ENCODE data around the gene ARSG.
A peak's percentile ranks its signal among the peaks of the same experiment; 100 is the strongest.

ARSG gene

GRCh38 chr17:68346448-68346847 lies 55.2 kb downstream of the ARSG start:
- peak overlapping the region; percentile 30 for H3K4me3 ChIP-seq (ENCODE audit: low read depth, low read length, poor library complexity, severe bottlenecking)
- H3K4me1 ChIP-seq (ENCODE audit: insufficient read depth, low read length, severe bottlenecking): peaks cover 36% of the 10 kb centered on the region
- H3F3A ChIP-seq (ENCODE audit: insufficient read depth, low read length): no peaks in the 10 kb centered on the region; the same call in 1 of the 2 replicates
- no peaks in the 10 kb centered on the region for H3K9me3 ChIP-seq (ENCODE audit: low read length)
- peaks cover 14% of the 10 kb centered on the region; the same call in 1 of the 2 replicates for H3K36me3 ChIP-seq (ENCODE audit: insufficient read depth, low read length)
- peak overlapping the region; percentile 60 for H3K4me2 ChIP-seq (ENCODE audit: low read length)
- TF ChIP-seq EZH2 (IDR thresholded peaks at IDR 0.05; ENCODE audit: borderline replicate concordance, low read length): no peak
- TF ChIP-seq, protein P1, sequence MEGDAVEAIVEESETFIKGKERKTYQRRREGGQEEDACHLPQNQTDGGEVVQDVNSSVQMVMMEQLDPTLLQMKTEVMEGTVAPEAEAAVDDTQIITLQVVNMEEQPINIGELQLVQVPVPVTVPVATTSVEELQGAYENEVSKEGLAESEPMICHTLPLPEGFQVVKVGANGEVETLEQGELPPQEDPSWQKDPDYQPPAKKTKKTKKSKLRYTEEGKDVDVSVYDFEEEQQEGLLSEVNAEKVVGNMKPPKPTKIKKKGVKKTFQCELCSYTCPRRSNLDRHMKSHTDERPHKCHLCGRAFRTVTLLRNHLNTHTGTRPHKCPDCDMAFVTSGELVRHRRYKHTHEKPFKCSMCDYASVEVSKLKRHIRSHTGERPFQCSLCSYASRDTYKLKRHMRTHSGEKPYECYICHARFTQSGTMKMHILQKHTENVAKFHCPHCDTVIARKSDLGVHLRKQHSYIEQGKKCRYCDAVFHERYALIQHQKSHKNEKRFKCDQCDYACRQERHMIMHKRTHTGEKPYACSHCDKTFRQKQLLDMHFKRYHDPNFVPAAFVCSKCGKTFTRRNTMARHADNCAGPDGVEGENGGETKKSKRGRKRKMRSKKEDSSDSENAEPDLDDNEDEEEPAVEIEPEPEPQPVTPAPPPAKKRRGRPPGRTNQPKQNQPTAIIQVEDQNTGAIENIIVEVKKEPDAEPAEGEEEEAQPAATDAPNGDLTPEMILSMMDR (IDR thresholded peaks at IDR 0.05; ENCODE audit: low read length): no peak
- peak overlapping the region; percentile 91 for H3K27ac ChIP-seq (ENCODE audit: low read depth, low read length, poor library complexity, severe bottlenecking)
- H3K9me2 ChIP-seq (ENCODE audit: low read depth, low read length): no peaks in the 10 kb centered on the region
- no peaks in the 10 kb centered on the region for H3K79me2 ChIP-seq (ENCODE audit: insufficient read depth, low read length)
- peak overlapping the region; percentile 64 for H3K9ac ChIP-seq (ENCODE audit: low read length)
- H3K27me3 ChIP-seq (ENCODE audit: insufficient read depth, low read length): no peaks in the 10 kb centered on the region
- H4K20me1 ChIP-seq (ENCODE audit: insufficient read depth, low read length): no peaks in the 10 kb centered on the region
- no peak overlapping the region for H2AFZ ChIP-seq (ENCODE audit: low read length)

DNA sequence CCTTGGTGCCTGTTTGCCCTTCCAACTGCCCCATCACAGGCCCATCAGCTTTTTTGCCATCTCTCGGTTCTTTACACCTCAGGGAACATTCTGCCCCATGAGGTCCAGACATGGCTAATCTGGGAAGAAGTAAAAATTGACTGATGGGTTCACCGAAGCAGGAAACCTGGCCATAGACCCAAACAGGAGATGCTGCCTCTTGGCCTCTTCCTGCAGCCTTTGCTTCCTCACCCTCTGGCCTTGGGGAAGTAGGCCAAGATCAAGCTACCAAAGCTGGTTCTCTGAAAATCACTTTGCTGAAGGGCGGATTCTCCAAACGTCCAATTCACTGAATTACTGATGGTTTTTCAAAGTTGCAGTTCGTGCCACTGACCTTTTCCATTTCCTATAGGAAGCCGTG lies 56.1 kb downstream of the ARSG start:
- Histone ChIP-seq H3K4me1 (ENCODE audit: insufficient read depth, low read length, severe bottlenecking) (peaks cover 36% of the 10 kb centered on the region), H3K79me2 (ENCODE audit: insufficient read depth, low read length) (no peaks in the 10 kb centered on the region), H3K27ac (ENCODE audit: low read depth, low read length, poor library complexity, severe bottlenecking) (peak overlapping the region; percentile 91), H3K4me3 (ENCODE audit: low read depth, low read length, poor library complexity, severe bottlenecking) (peak overlapping the region; percentile 30), H3K36me3 (ENCODE audit: insufficient read depth, low read length) (peaks cover 14% of the 10 kb centered on the region; the same call in 1 of the 2 replicates), H3K4me2 (ENCODE audit: low read length) (peak overlapping the region; percentile 60; the same call in 1 of the 2 replicates), H3K9me3 (ENCODE audit: low read length) (no peaks in the 10 kb centered on the region), H2AFZ (ENCODE audit: low read length) (no peak overlapping the region), H3F3A (ENCODE audit: insufficient read depth, low read length) (no peaks in the 10 kb centered on the region; the same call in 1 of the 2 replicates), H3K27me3 (ENCODE audit: insufficient read depth, low read length) (no peaks in the 10 kb centered on the region), H3K9ac (ENCODE audit: low read length) (peak overlapping the region; percentile 64), H3K9me2 (ENCODE audit: low read depth, low read length) (no peaks in the 10 kb centered on the region), H4K20me1 (ENCODE audit: insufficient read depth, low read length) (no peaks in the 10 kb centered on the region)
- TF ChIP-seq, protein P1 (IDR thresholded peaks at IDR 0.05; ENCODE audit: low read length): no peak
- no peak for TF ChIP-seq EZH2 (IDR thresholded peaks at IDR 0.05; ENCODE audit: borderline replicate concordance, low read length)

- Histone ChIP-seq H3K27ac (ENCODE audit: low read depth, low read length, poor library complexity, severe bottlenecking) (no peak overlapping the region), H3K79me2 (ENCODE audit: insufficient read depth, low read length) (no peaks in the 10 kb centered on the region), H3K4me1 (ENCODE audit: insufficient read depth, low read length, severe bottlenecking) (peaks cover 33% of the 10 kb centered on the region), H3K9me3 (ENCODE audit: low read length) (no peaks in the 10 kb centered on the region), H3K4me2 (ENCODE audit: low read length) (no peak overlapping the region), H4K20me1 (ENCODE audit: insufficient read depth, low read length) (no peaks in the 10 kb centered on the region), H3K9me2 (ENCODE audit: low read depth, low read length) (no peaks in the 10 kb centered on the region), H3K4me3 (ENCODE audit: low read depth, low read length, poor library complexity, severe bottlenecking) (no peak overlapping the region), H2AFZ (ENCODE audit: low read length) (no peak overlapping the region), H3K9ac (ENCODE audit: low read length) (no peak overlapping the region), H3K27me3 (ENCODE audit: insufficient read depth, low read length) (no peaks in the 10 kb centered on the region), H3K36me3 (ENCODE audit: insufficient read depth, low read length) (peaks cover 18% of the 10 kb centered on the region; the same call in 1 of the 2 replicates), H3F3A (ENCODE audit: insufficient read depth, low read length) (no peaks in the 10 kb centered on the region)
- TF ChIP-seq, protein P1 (IDR thresholded peaks at IDR 0.05; ENCODE audit: low read length): no peak
- TF ChIP-seq EZH2 (IDR thresholded peaks at IDR 0.05; ENCODE audit: borderline replicate concordance, low read length): no peak
Measured at GRCh38 chr17:68349157-68349556, 57.9 kb downstream of the ARSG start.

Data from OCI-LY1 (cell line).